Fibroblast of the aortic adventitia (primary cell): ENCODE data around the gene RUSC2. TPM values are rescaled to one million over a fixed set of nuclear protein-coding genes. Genes with fewer than 3 reads are reported as not detected.

Experiments
- DNase-seq: peaks from one replicate; pipeline ENCODE4 v3.0.0-alpha.2; 2010; ENCODE audit warnings: low read depth
- H3K4me3 ChIP-seq: 2 replicates; pipeline ENCODE4 v1.5.1; 2011; ENCODE audit warnings: low read depth, mild to moderate bottlenecking, control low read depth, low read length, moderate library complexity
- CTCF ChIP-seq: IDR thresholded peaks from 2 replicates; pipeline ENCODE4 v1.5.1; 2011; ENCODE audit warnings: mild to moderate bottlenecking, low read length, control low read depth, inconsistent platforms; ENCODE audit not compliant: insufficient read depth
- total RNA-seq: library from RNA; depleted of rRNA; stranded (reverse); fragments of >200 nt; gene quantifications from 2 replicates; pipeline ENCODE4 v1.2.3, GENCODE V29; 2012; ENCODE audit warnings: low replicate concordance

The RUSC2 gene
- total RNA-seq, 1 donor: 32.9 TPM

GRCh38 chr9:35537913-35538312, 48.0 kb downstream of the RUSC2 start:
- peak overlapping the region; percentile 83 for H3K4me3 ChIP-seq
- DNase-seq: peak; percentile 68
- TF ChIP-seq CTCF: no peak

- no peak for TF ChIP-seq CTCF
- peak overlapping the region; percentile 83 for H3K4me3 ChIP-seq
- peak; percentile 90 for DNase-seq
These were observed 48.7 kb downstream of the RUSC2 start for GRCh38 chr9:35538361-35539234.

Other genes with a start within 250 kb of the RUSC2 start
- gene TESK1, start 115.2 kb downstream of the RUSC2 start, total RNA-seq: 13.3 and 21.3 TPM in 2 replicates
- gene CD72, start 128.3 kb downstream of the RUSC2 start, total RNA-seq: 1.1 and 1.9 TPM in 2 replicates
- gene SIT1, start 160.8 kb downstream of the RUSC2 start, total RNA-seq: 0.18 and 1.6 TPM in 2 replicates
- gene RMRP, start 167.9 kb downstream of the RUSC2 start, total RNA-seq: 966 and 30,763 TPM in 2 replicates
- 6.1 and 10.9 TPM in 2 replicates for gene CCDC107, start 168.2 kb downstream of the RUSC2 start, total RNA-seq
- gene ARHGEF39, start 175.1 kb downstream of the RUSC2 start, total RNA-seq: 3.9 TPM in 1 of 2 replicates, not detected in the other
- 0.45 and 1.5 TPM in 2 replicates for gene CA9, start 183.8 kb downstream of the RUSC2 start, total RNA-seq
- 484 and 2,099 TPM in 2 replicates for gene TPM2, start 199.8 kb downstream of the RUSC2 start, total RNA-seq
- gene TLN1, start 242.1 kb downstream of the RUSC2 start, total RNA-seq: 287 and 513 TPM in 2 replicates
- 56.1 and 68.3 TPM in 2 replicates for gene CREB3, start 242.6 kb downstream of the RUSC2 start, total RNA-seq